Body of pancreas (tissue), 4 donors: ENCODE measurements around the gene CGB7. TPM values are rescaled to one million over a fixed set of nuclear protein-coding genes. Genes with fewer than 3 reads are reported as not detected.

Experiments
- ATAC-seq: fragments of 150-250 bp; one replicate; pipeline ENCODE4 v1.9.1; 2016
- DNase-seq, 4 donors: peaks; one replicate each; pipeline ENCODE4 v3.0.0-alpha.2; 2019
- H3K27ac ChIP-seq, 4 donors: fragments of 200-600 bp; sonication (generic); 1 replicate in 3 of 4; 2 replicates in 1 of 4; pipeline versions ENCODE4 v1.5.1 to v1.6.1; 2016 to 2019; ENCODE audit warnings: mild to moderate bottlenecking in 1 of 4, mixed read lengths in 1 of 4, moderate library complexity in 1 of 4
- H3K27me3 ChIP-seq, 2 donors: fragments of 200-600 bp; sonication (generic); one replicate each; pipeline ENCODE4 v1.6.0; 2016; ENCODE audit warnings: mild to moderate bottlenecking in 1 of 2
- H3K36me3 ChIP-seq, 2 donors: fragments of 200-600 bp; sonication (generic); replicated peaks in 1 of 2; 2 replicates each; pipeline ENCODE4 v1.5.1; 2016; ENCODE audit warnings: low read depth in 2 of 2; ENCODE audit not compliant: insufficient read depth in 1 of 2
- H3K4me1 ChIP-seq: fragments of 200-600 bp; sonication (generic); one replicate; pipeline ENCODE4 v1.6.0; 2016
- H3K4me3 ChIP-seq, 2 donors: fragments of 200-600 bp; sonication (generic); 1 replicate in 1 of 2; 2 replicates in 1 of 2; pipeline ENCODE4 v1.5.1; 2016 to 2019
- H3K9me3 ChIP-seq, 3 donors: fragments of 200-600 bp; sonication (generic); 1 replicate in 2 of 3; 2 replicates in 1 of 3; pipeline ENCODE4 v1.5.1; 2016
- CTCF ChIP-seq, 7 experiments: fragments of 450-650 bp in 4 of 7; fragments of 200-600 bp in 3 of 7; sonication (generic) in 3 of 7; IDR thresholded peaks; one replicate each; pipeline ENCODE4 v1.5.1; 2016 to 2019; ENCODE audit warnings: antibody characterized with exemption in 7 of 7
- POLR2A ChIP-seq, 3 donors: fragments of 450-650 bp; IDR thresholded peaks; one replicate each; pipeline ENCODE4 v1.6.1; 2016; ENCODE audit warnings: antibody characterized with exemption in 3 of 3, mild to moderate bottlenecking in 2 of 3
- WGBS, 2 donors: methylation state at CpG; one replicate each; pipeline ENCODE4 v1.1.5; 2017; 5-methylcytosine and 5-hydroxymethylcytosine counted together
- intact Hi-C: fragments of 100-400 bp; cut with DNase I; formaldehyde crosslinking; loops from one replicate; pipeline ENCODE4 v1.15.1; 2023
- microRNA-seq, 2 donors: library from miRNA; unstranded; fragments of <30 nt; microRNA quantifications; one replicate each; pipeline ENCODE4, GENCODE V29; 2016; ENCODE audit warnings: borderline number of aligned reads in 2 of 2, borderline replicate concordance in 2 of 2
- small RNA-seq: library from RNA; depleted of rRNA; stranded (forward); fragments of <200 nt; gene quantifications from one replicate; pipeline ENCODE3, GENCODE V24; 2016
- total RNA-seq, 2 donors: library from RNA; depleted of rRNA; stranded (reverse); fragments of >200 nt; gene quantifications; one replicate each; pipeline ENCODE4 v1.1.0, GENCODE V29; 2016

Gene CGB7
- total RNA-seq, 2 donors from 2014 or later, result not detected

- ATAC-seq (no peak), DNase-seq (no peak)
- Histone ChIP-seq H3K4me3 (no peak overlapping the region), H3K27ac (no peak overlapping the region), H3K9me3 (no peaks in the 10 kb centered on the region), H3K36me3 (peaks cover 0 to 25% of the 10 kb centered on the region in 2 donors), H3K4me1 (no peaks in the 10 kb centered on the region), H3K27me3 (no peaks in the 10 kb centered on the region)
- TF ChIP-seq POLR2A (IDR thresholded peaks at IDR 0.05) (no peak), CTCF (IDR thresholded peaks at IDR 0.05) (no peak)
- WGBS, 2 donors, result 97 to 99% methylated on average over 5 to 16 of the region's 22 CpGs
- intact Hi-C loops, result no loop called here
Measured at GRCh38 chr19:49006905-49007304, 50.6 kb downstream of the CGB7 start.

GRCh38 chr19:49004964-49005614, 52.5 kb downstream of the CGB7 start:
- H3K36me3 ChIP-seq, result peaks cover 0 to 18% of the 10 kb centered on the region in 2 donors
- 93 to 97% methylated on average over 7 of the region's 7 CpGs for WGBS, 2 donors
- intact Hi-C loops, result no loop called here
- no peaks in the 10 kb centered on the region for H3K27me3 ChIP-seq
- TF ChIP-seq CTCF (IDR thresholded peaks at IDR 0.05), result no peak
- TF ChIP-seq POLR2A (IDR thresholded peaks at IDR 0.05), result no peak
- no peaks in the 10 kb centered on the region for H3K4me1 ChIP-seq
- H3K9me3 ChIP-seq, result no peaks in the 10 kb centered on the region
- DNase-seq, result no peak
- H3K27ac ChIP-seq, result no peak overlapping the region
- no peak overlapping the region for H3K4me3 ChIP-seq
- ATAC-seq, result no peak

Small RNA genes lying within 50 kb of the gene (microRNA-seq; reads per million reads assigned to microRNA genes)
- 0 to 0.45 reads per million in 2 donors for gene MIR6798

Small RNA genes lying within 50 kb of the gene (small RNA-seq; reads per million reads assigned to genes)
- gene MIR6798 (not detected), gene RN7SL708P (not detected)

Other genes starting within 250 kb of the CGB7 start
- 10 to 100 TPM; 34.5 to 56.0 TPM for gene BCAT2, start 246.7 kb downstream of the CGB7 start, total RNA-seq
- gene HSD17B14, start 221.3 kb downstream of the CGB7 start, total RNA-seq, result 1 to 10 TPM; 2.1 to 3.3 TPM
- gene PLEKHA4, start 189.1 kb downstream of the CGB7 start, total RNA-seq, result 10 to 100 TPM in 1 of 2 donors, 1 to 10 TPM in 1; 6.5 to 21.1 TPM
- gene PPP1R15A, start 185.3 kb downstream of the CGB7 start, total RNA-seq, result 10 to 100 TPM; 17.9 to 49.4 TPM
- not detected for gene TULP2, start 159.0 kb downstream of the CGB7 start, total RNA-seq
- 100 to 1,000 TPM; 129 to 170 TPM for gene NUCB1, start 157.4 kb downstream of the CGB7 start, total RNA-seq
- gene DHDH, start 124.0 kb downstream of the CGB7 start, total RNA-seq, result not detected
- gene BAX, start 102.9 kb downstream of the CGB7 start, total RNA-seq, result 10 to 100 TPM; 15.3 to 22.7 TPM
- gene FTL, start 92.4 kb downstream of the CGB7 start, total RNA-seq, result 1,000 to 10,000 TPM; 1,824 to 3,385 TPM
- 10 to 100 TPM in 1 of 2 donors, 1 to 10 TPM in 1; 7.5 to 17.8 TPM for gene GYS1, start 64.4 kb downstream of the CGB7 start, total RNA-seq
- gene RUVBL2, start 63.9 kb downstream of the CGB7 start, total RNA-seq, result 10 to 100 TPM; 46.5 to 47.2 TPM
- gene LHB, start 40.7 kb downstream of the CGB7 start, total RNA-seq, result 10 to 100 TPM in 1 of 2 donors, not detected in 1; 45.8 TPM
- gene CGB3, start 33.4 kb downstream of the CGB7 start, total RNA-seq, result not detected
- gene CGB2, start 25.9 kb downstream of the CGB7 start, total RNA-seq, result not detected
- gene CGB1, start 20.9 kb downstream of the CGB7 start, total RNA-seq, result not detected
- not detected for gene CGB5, start 13.9 kb downstream of the CGB7 start, total RNA-seq
- gene CGB8, start 8.6 kb downstream of the CGB7 start, total RNA-seq, result not detected
- not detected for gene NTF4, start 7.1 kb upstream of the CGB7 start, total RNA-seq
- not detected for gene KCNA7, start 14.9 kb upstream of the CGB7 start, total RNA-seq
- 100 to 1,000 TPM; 199 to 588 TPM for gene SNRNP70, start 27.7 kb upstream of the CGB7 start, total RNA-seq
- gene LIN7B, start 56.6 kb upstream of the CGB7 start, total RNA-seq, result 10 to 100 TPM in 1 of 2 donors, 1 to 10 TPM in 1; 8.3 to 24.1 TPM
- gene C19orf73, start 61.4 kb upstream of the CGB7 start, total RNA-seq, result 1 to 10 TPM in 1 of 2 donors, not detected in 1; 2.3 TPM
- 10 to 100 TPM in 1 of 2 donors, 1 to 10 TPM in 1; 6.7 to 15.2 TPM for gene PPFIA3, start 61.8 kb upstream of the CGB7 start, total RNA-seq
- 1 to 10 TPM; 2.1 to 4.3 TPM for gene HRC, start 97.6 kb upstream of the CGB7 start, total RNA-seq
- 10 to 100 TPM; 15.8 to 28.0 TPM for gene TRPM4, start 100.0 kb upstream of the CGB7 start, total RNA-seq